Astrocyte (in vitro differentiated cells and primary cell): Measurements from ENCODE around the gene NANOS2.
"Not testable (repeated sequence)": the region's sequence is repeated elsewhere in the genome, so short reads cannot be mapped to it uniquely, and the experiment has no call there.

ENCODE experiments used
- CTCF ChIP-seq: IDR thresholded peaks from 2 replicates; pipeline ENCODE4 v1.5.1; 2011; ENCODE audit warnings: low read depth, mild to moderate bottlenecking, inconsistent platforms, low read length, moderate library complexity; ENCODE audit not compliant: insufficient read depth
- EZH2 ChIP-seq: IDR thresholded peaks from 2 replicates; pipeline ENCODE4 v1.6.1; 2012; ENCODE audit warnings: mild to moderate bottlenecking, low read length, inconsistent platforms; ENCODE audit not compliant: insufficient read depth

GRCh38 chr19:45895983-45896599 lies 18.5 kb downstream of the NANOS2 start:
- TF ChIP-seq CTCF, EZH2: not testable (repeated sequence)
